SK-N-SH (cell line): Measurements from ENCODE around the gene MAGI2.

ENCODE experiments used
- CTCF ChIP-seq: fragments of 200-600 bp; sonication (generic); IDR thresholded peaks from 2 replicates; pipeline ENCODE4 v1.6.1; 2017; ENCODE audit warnings: antibody characterized with exemption, mild to moderate bottlenecking, moderate library complexity
- NFIC ChIP-seq: IDR thresholded peaks from 2 replicates; pipeline ENCODE4 v1.4.0; 2012; ENCODE audit warnings: borderline replicate concordance
- RAD21 ChIP-seq: IDR thresholded peaks from 2 replicates; pipeline ENCODE4 v1.6.1; 2012; ENCODE audit warnings: mild to moderate bottlenecking, low read length
- RCOR1 ChIP-seq: fragments of 150-350 bp; IDR thresholded peaks from 2 replicates; pipeline ENCODE4 v1.6.1; 2017; ENCODE audit warnings: antibody characterized with exemption, low read length
- RXRA ChIP-seq: IDR thresholded peaks from 2 replicates; pipeline ENCODE4 v1.4.0; 2012; ENCODE audit warnings: low read depth, mild to moderate bottlenecking, borderline replicate concordance
- USF1 ChIP-seq: IDR thresholded peaks from 2 replicates; pipeline ENCODE4 v1.4.0; 2012; ENCODE audit warnings: low read depth, borderline replicate concordance
- USF2 ChIP-seq: fragments of 150-350 bp; IDR thresholded peaks from 2 replicates; pipeline ENCODE4 v1.6.1; 2017; ENCODE audit warnings: antibody characterized with exemption, low read length, low read depth, borderline replicate concordance
- YY1 ChIP-seq: IDR thresholded peaks from 2 replicates; pipeline ENCODE4 v1.4.0; 2012; ENCODE audit warnings: low read depth, mild to moderate bottlenecking

GRCh38 chr7:78751253-78751652, 702.2 kb downstream of the MAGI2 start:
- no peak for TF ChIP-seq USF2
- no peak for TF ChIP-seq NFIC
- no peak for TF ChIP-seq CTCF
- no peak for TF ChIP-seq RXRA
- no peak for TF ChIP-seq USF1
- no peak for TF ChIP-seq RAD21
- TF ChIP-seq RCOR1: no peak
- no peak for TF ChIP-seq YY1
